MM.1S (cell line): ENCODE results near the gene GNS.

Source experiments
- CTCF ChIP-seq: fragments of 300-600 bp; sonication (generic); IDR thresholded peaks from 2 replicates; pipeline ENCODE4 v1.5.1; 2016; ENCODE audit warnings: antibody characterized with exemption, low read length, mixed read lengths
- EZH2 ChIP-seq: fragments of 300-600 bp; sonication (generic); optimal IDR thresholded peaks from 2 replicates; pipeline ENCODE3; 2017; ENCODE audit warnings: low read depth, mild to moderate bottlenecking, antibody characterized with exemption, low read length, mixed read lengths
- EZH2phosphoT487 ChIP-seq: fragments of 300-600 bp; sonication (generic); IDR thresholded peaks from 2 replicates; pipeline ENCODE4 v1.6.1; 2018; ENCODE audit warnings: antibody characterized with exemption, low read length

- TF ChIP-seq EZH2phosphoT487 (no peak), CTCF (no peak), EZH2 (no peak)
These were observed 76.5 kb downstream of the GNS start for GRCh38 chr12:64682572-64683277.
